Stimulated activated CD8-positive, alpha-beta memory T cell treated with anti-CD3 and anti-CD28 coated beads, Interleukin-15, amount 100 ng/mL, for 24 hours (primary cell): ENCODE data around the gene CR1L.
"Not testable (repeated sequence)": the region's sequence is repeated elsewhere in the genome, so short reads cannot be mapped to it uniquely, and the experiment has no call there.

Experiments
- DNase-seq: peaks from one replicate; pipeline ENCODE4 v3.0.0-alpha.2; 2020; ENCODE audit warnings: low read depth

CR1L gene

DNA sequence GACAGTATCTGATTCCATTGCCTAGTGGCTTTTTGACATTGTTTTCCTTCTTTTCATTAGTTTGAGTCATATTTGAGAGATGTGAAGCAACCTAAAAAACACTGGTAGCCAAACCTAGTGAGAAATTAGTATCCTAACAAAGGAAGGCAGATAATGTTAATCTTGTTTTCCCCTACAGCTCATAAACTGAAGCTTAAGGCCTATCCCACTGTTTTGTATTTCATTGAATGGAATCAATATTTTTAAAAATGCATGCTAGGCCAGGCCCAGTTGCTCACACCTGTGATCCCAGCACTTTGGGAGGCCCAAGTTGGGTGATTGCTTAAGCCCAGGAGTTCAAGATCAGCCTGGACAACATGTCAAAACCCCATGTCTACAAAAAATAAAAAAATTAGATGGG lies 1.2 kb downstream of the CR1L start:
- DNase-seq: no peak

- DNase-seq: no peak
Observed at GRCh38 chr1:207646944-207647579, 2.1 kb downstream of the CR1L start.

- no peak for DNase-seq
Observed at GRCh38 chr1:207647671-207648333, 2.9 kb downstream of the CR1L start.

DNA sequence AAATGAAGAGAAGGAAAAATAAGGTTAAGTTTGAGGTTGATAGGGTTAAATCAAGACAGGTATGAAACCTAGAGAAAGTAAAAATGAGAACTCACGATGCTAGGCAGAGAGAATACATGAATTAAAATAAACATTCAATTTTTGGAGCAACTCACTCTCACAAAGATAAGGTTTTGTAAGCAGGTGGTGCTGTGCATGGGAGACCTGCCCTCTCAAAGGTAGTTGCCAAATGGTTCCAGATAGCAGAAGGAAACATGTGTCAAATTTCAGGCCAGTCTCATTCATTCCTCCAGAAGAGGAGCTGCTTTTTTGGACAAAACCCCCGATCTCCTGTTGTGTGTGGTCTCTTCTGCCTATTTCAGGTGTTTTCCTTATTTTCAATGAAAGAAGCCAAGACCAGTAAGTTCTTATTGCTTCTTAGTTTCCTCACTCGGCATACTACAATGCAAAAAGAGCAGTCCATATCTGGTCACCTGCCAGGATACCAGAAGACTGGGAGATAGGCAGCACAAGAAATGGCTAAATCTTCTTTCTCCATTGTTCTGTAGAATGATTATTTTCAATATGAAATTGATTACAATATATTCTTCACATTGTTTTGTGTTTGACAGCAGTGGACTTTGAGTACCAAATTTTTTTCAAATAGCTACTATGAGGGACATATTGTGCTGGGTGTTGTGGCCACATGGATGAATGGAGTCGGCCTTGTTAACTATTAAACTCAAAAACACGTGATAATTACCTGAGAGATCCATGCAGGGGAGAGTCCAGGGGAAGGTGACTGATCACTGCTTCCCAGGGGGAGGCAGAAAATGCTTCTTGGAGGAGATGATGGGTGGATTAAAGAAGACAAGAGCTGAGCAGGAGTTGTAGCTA lies 3.6 kb downstream of the CR1L start:
- no peak for DNase-seq

DNA sequence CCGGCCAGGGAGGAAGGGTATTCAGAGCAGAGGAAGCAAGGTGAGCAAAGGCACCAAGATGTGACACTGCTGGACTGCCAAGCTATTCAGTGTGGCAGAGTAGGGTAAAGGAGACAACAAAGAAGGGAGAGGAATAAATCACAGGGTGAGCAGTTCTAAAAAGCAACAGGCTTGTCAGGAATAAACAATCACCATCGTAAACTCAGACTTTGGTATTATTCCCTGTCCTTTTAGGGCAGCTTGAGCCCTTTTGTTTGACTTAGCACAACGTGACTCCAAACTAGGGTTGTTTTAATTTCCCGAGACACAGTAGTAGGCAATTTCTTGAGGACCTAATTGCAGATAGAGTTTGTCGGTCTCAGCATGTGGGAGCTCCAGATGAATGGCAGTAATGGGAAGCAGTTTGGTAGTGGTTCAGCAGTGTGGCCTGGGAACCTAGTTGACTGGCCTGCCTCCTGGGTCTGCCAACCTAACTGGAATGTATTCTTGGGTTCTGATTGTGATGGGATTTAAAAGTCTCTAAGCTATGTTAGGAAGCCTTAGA lies 4.3 kb downstream of the CR1L start:
- no peak for DNase-seq

DNA sequence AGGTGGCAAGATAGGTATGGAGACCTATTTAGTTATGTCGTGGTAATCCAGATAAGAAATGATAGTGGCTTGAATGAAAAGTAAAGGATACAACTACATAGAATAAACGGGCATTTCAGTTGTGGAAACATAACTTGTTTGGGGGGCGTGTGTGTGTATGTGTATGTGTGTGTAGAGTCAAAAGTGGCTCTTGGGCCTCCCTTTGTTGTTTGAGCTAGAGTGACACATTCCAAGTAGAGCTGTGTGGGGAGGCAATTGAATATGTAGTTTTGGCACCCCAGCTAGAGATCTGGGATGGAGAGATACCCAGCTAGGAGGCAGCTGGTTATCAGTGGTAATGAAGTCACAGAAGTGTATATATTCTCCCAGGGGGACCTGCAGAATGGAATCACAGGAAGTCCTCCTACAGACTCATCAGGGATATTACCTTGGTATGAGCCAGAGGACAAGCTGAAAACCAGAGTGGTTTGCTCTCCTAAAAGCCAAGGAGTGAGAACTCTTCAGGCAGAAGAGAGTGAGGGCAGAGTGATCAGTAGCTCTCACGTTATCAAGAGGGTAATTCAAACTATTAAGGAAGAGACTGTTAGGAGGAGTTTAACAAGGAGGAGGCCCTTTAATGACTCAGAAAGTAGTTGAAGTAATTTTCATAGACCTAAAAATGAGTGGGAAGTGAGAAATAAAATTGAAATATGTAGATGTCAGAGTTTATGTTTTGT lies 5.1 kb downstream of the CR1L start:
- no peak for DNase-seq

DNA sequence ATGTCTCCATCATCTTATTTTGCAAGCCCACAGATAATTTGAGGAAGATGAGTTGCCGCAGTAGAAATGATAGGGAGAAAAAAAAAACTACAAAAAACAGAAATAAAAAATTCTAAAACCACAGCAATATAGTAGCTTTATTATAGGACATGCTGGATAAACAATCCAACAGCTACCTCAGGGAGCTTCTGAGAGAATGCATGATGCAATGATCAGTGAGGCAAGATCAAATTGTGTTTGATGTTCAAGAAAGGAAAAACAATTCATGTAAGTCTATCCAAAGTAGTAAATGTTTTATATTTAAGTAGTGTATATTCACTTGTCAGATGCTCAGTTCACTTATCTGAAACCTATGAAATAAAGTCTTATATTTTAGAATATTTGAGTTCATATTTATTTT lies 6.7 kb downstream of the CR1L start:
- DNase-seq: no peak

- no peak for DNase-seq
Observed at GRCh38 chr1:207654320-207654719, 9.4 kb downstream of the CR1L start.

- no peak for DNase-seq
Observed at GRCh38 chr1:207658408-207658807, 13.5 kb downstream of the CR1L start.

DNA sequence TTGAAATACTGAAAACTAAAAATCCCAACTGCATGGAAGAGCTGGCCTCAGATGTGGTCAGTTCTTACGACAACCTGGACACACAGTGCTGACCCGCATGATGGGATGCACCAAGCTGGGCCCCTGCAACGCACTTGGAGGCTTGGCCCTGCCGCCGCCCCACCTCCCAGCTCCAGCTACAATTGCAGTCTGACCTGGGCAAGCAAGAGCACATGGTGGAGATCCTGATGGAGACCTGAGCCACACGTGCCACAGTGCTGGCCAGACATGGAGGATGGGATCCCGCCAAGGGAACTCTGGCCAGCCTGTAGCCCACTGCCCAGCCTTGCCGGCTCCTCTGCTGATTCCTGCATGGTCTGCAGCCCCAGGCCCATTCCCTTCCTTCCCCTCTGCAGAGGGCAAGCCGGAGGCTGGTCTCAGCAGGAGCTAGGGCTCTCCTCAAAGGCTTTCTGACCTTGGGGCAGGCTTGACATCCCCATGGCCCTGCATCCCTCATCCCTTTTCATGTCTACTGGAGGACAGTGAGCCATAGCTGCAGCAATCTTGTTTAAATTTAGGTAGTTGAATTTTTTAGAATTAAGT lies 14.1 kb downstream of the CR1L start:
- DNase-seq: no peak

DNA sequence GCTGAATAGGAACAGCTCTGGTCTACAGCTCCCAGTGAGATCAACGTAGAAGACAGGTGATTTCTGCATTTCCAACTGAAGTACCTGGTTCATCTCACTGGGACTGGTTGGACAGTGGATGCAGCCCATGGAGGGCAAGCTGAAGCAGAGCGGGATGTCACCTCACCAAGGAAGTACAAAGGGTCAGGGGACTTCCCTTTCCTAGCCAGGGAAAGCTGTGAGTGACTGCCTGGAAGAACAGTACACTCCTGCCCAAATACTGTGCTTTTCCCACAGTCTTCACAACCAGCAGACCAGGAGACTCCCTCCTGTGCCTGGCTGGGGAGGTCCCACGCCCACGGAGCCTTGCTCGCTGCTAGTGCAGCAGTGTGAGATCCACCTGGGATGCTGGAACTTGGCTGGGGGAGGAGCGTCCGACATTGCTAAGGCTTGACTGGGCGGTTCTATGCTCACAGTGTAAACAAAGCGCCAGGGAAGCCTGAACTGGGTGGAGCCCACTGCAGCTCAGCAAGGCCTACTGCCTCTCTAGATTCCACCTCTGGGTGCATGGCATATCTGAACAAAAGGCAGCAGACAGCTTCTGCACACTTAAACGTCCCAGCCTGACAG lies 14.7 kb downstream of the CR1L start:
- DNase-seq: no peak

- DNase-seq: not testable (repeated sequence)
Observed at GRCh38 chr1:207661420-207661819, 16.5 kb downstream of the CR1L start.

- no peak for DNase-seq
Observed at GRCh38 chr1:207666342-207666741, 21.4 kb downstream of the CR1L start.

DNA sequence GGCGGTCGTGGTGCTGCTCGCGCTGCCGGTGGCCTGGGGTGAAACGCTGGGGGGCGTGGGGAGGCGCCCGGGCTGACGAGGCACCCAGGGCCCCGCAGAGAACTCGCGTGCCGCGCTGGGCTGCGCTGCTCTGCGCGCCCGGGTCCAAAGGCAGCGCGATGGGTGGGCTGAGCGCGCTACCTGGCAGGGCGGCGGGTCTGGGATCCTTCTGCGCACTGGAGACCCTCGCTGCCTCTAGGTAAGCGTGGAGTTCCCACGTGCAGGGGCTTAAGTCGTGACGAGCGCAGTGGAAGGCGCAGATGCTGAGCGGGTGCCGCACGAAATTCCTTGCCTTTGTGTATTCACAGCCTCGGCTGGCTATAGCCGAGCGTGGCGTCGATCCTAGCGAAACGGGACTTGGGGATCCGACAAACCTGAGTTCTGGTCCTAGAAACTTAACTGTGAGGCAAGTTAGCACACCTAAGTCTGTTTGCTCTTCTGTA lies 24.6 kb downstream of the CR1L start:
- DNase-seq: no peak

DNA sequence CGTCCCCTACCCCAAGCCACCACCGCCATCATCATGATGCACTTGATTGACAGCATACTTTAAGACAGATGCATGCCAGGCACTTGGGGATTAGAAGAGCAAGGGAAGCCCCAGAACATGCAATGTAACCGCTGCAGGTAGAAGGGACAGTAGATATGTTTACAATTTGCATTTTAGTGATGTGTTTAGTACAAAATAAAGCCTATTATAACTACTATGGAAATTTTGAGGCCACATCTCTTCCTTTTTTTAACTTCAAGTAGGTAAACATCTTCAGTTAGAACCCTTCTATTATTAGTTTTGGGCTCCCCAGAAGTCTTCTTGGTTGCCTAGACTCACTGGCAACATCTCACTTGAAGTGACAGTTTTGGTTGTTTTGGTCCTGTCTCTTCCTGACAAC lies 25.3 kb downstream of the CR1L start:
- no peak for DNase-seq

GRCh38 chr1:207670997-207671396 lies 26.1 kb downstream of the CR1L start:
- DNase-seq: no peak

DNA sequence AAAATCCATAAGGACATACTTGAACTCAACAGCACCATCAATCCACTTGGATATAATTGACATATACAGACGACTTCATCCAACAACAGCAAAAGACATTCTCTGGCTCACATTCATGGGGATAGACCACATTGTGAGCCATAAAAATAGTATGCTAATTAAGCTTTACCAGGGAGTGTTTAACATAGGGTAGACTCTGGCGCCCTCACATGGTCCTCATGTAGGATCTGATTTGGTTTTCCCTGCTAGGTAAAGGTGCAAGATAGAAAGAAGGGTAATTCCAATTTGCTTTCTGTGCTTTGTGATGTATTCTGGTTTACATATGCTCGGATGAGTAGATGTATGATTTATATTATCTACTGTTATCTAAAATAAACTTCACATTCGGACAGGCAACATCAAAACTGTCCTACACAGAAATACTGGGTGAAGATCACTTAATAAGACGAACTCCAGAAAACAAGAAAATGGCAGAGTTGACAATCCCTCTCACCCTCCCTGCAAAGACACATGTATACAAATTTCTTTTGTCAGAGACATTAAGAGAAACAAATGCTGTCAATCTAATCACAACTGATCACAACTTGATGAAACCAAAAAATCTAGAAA lies 27.7 kb downstream of the CR1L start:
- no peak for DNase-seq

DNA sequence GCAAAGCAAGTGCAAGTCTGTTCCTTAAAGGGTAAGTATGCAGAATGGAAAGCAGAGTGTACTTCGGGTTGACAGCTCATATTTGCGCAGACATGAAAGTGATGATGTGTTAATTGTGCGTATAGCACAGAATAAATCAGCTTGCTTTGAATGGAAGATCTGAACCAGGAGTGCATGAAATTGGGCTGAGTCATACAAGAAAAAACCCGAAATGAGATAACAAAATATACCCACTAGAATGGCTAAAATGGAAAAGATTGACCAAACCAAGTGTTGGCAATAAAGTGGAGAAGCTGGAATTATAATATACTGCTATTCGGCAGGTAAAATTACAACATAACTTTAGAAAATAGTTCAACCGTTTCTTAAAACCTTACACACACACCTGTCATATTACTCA lies 28.5 kb downstream of the CR1L start:
- no peak for DNase-seq

- no peak for DNase-seq
Observed at GRCh38 chr1:207676153-207676552, 31.2 kb downstream of the CR1L start.

GRCh38 chr1:207680590-207681388 lies 35.9 kb downstream of the CR1L start:
- DNase-seq: not testable (repeated sequence)
